Measurements from ENCODE around the gene FBXL16.

DNA sequence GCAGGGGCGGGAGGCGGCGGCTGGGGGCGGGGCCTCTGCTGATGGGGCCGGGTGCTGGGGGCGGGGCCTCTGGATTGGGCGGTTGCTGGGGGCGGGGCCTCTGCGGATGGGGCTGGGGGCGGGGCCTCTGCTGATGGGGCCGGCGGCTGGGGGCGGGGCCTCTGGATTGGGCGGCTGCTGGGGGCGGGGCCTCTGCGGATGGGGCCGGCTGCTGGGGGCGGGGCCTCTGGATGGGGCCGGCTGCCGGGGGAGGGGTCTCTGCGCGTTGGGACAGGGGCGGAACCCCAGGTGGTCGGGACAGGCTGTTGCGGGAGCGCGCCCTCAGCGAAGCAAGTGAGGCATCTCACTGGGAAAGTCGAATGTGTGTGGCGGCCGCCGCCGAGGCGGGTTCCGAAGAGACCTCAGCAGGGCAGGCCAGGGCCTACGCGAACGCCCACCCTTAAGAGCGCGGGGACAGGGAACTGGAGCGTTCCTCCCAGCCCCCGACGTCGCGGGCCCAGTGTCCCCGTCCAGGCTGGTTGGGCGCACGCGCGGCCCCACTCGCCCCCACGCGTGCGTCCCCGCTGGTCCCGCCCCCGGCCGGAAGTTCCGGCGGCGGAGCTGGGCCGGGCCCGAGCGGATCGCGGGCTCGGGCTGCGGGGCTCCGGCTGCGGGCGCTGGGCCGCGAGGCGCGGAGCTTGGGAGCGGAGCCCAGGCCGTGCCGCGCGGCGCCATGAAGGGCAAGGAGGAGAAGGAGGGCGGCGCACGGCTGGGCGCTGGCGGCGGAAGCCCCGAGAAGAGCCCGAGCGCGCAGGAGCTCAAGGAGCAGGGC lies 25.6 kb downstream of the FBXL16 start, which contains the start of gene STUB1:
- TF ChIP-seq, protein P1, sequence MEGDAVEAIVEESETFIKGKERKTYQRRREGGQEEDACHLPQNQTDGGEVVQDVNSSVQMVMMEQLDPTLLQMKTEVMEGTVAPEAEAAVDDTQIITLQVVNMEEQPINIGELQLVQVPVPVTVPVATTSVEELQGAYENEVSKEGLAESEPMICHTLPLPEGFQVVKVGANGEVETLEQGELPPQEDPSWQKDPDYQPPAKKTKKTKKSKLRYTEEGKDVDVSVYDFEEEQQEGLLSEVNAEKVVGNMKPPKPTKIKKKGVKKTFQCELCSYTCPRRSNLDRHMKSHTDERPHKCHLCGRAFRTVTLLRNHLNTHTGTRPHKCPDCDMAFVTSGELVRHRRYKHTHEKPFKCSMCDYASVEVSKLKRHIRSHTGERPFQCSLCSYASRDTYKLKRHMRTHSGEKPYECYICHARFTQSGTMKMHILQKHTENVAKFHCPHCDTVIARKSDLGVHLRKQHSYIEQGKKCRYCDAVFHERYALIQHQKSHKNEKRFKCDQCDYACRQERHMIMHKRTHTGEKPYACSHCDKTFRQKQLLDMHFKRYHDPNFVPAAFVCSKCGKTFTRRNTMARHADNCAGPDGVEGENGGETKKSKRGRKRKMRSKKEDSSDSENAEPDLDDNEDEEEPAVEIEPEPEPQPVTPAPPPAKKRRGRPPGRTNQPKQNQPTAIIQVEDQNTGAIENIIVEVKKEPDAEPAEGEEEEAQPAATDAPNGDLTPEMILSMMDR (IDR thresholded peaks at IDR 0.05), result no peak
- no peak for TF ChIP-seq EZH2 (IDR thresholded peaks at IDR 0.05)
